Glomerular visceral epithelial cell (primary cell): ENCODE measurements around the gene CRB3.

Source experiments
- DNase-seq: peaks from one replicate; pipeline ENCODE4 v3.0.0-alpha.2; 2016; ENCODE audit errors: extremely low spot score

The CRB3 gene

DNA sequence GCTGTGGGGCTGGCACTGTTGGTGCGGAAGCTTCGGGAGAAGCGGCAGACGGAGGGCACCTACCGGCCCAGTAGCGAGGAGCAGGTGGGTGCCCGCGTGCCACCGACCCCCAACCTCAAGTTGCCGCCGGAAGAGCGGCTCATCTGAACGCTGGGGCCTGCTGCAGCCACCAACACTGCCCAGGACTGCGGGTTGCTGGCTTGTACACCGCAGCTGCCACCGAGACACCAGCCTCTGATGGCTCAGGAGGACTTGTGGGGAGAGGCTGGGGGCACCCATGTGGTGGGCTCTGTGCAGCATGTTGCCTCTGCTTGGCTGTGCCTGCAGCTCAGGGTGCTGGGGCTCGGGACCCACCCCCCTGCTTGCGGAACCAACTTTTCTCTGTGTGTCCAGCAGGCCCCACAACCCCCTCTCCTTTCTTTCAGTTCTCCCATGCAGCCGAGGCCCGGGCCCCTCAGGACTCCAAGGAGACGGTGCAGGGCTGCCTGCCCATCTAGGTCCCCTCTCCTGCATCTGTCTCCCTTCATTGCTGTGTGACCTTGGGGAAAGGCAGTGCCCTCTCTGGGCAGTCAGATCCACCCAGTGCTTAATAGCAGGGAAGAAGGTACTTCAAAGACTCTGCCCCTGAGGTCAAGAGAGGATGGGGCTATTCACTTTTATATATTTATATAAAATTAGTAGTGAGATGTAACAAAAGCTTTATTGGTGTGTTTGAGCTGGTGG lies 2.6 kb downstream of the CRB3 start:
- no peak for DNase-seq

GRCh38 chr19:6467384-6467783 lies 3.3 kb downstream of the CRB3 start:
- no peak for DNase-seq

DNA sequence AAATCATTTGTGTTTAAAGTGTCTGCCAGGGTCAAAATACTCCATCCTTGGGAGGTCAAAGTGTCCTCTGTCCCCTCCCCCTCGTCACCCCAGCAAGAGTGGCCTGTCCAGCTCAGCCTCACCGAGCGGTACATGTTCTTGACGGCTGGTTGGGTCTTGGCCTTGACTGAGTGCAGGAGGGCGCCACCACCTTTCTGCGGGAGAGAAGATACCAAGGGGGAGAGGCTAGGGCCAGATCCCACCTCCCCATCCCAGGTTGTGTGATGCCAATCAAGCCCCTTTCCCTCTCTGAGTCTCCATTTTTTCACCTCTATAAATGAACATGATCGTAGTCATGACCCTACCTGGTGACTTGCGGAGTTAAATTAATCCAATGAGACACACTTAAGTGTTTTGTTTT lies 6.1 kb downstream of the CRB3 start:
- no peak for DNase-seq

DNA sequence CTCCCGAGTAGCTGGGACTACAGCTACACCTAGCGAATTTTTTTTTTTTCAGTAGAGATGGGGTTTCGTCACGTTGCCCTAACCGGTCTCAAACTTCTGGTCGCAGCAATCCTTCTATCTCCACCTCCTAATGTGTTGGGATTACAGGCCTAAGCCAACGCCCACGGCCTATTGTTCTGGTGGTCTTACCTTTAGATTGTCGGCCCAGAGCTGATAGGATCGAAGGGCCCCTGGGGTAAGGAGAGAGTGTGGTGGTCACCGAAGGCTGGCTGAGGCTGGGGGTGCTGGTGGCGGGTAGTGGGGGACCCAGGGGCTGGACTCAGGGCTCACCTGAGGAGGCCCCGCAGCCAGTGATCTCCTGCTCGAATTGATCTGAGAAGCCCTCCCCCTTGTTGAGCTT lies 7.0 kb downstream of the CRB3 start:
- DNase-seq: no peak

DNA sequence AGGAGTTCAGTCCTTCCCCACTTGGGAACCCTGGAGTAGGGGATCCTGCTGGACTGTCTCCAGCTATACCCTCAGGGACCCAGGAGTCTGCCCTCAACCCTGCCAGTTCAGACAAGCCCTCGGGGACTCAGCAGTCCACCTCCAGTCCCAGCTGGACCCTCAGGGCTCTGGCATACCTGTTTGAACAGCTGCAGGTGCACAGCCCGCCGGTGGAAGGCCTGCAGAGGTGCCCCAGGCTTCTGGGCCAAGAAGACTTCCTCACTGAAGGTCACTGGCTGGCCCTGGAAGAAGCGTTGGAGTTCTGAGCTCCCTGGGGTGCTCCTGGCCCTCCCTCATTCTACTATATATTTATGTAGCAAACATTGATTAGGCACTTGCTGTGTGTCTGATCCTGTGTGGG lies 8.6 kb downstream of the CRB3 start:
- no peak for DNase-seq

DNA sequence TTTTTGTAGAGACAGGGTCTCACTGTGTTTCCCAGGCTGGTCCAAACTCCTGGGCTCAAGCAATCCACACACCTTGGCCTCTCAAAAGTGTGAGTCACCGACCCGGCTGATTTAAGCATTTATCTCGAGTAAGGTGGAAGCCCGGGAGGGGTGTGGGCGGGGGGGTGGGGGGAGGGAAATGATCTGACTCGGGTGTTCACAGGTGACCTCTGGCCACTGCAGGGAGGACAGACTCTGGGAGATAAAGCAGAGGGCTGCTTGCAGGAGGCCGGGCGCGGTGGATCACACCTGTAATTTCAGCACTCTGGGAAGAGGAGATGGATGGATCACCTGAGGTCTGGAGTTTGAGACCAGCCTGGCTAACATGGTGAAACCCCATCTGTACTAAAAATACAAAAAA lies 9.6 kb downstream of the CRB3 start:
- no peak for DNase-seq

DNA sequence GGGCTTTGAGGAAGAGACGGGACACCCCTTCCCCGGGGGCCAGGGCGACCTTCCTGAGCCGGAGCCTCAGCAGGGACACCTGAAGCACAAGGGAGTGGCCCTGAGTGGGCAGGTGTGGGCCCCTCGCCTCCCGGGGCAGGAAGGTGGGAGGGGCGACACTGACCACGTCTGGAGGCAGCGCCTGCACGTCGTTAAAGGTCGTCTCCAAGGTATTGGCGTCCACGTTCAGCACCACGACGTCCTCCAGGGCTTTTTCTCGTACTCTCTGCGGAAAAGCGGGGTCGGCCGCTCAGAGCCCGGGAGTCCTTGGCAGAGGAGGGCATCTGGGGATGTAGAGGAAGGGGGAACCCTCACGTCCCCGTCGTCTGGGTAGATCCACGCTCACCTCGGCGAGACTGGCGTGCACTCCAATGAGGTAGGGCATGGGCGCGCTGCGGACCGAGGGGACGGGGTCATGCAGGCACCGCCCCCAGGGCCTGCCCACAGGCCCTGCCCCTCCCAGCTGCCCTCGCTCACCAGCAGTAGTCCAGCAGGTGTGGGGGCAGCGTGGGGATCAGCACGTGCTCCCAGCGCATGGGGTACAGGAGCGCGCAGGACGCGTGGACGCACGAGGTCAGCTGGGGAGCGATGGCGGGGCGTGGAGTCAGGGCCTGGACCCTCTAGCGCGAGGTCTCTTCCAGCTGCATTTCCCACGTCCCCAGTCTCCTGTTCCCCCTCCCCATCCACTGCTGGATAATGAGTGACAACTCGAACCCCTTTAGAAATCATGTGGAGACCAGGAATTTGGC lies 11.4 kb downstream of the CRB3 start:
- no peak for DNase-seq

- DNase-seq: peak; percentile 48
Measured at GRCh38 chr19:6476155-6476895, 12.3 kb downstream of the CRB3 start.

- no peak for DNase-seq
Measured at GRCh38 chr19:6476896-6477431, 12.9 kb downstream of the CRB3 start.

DNA sequence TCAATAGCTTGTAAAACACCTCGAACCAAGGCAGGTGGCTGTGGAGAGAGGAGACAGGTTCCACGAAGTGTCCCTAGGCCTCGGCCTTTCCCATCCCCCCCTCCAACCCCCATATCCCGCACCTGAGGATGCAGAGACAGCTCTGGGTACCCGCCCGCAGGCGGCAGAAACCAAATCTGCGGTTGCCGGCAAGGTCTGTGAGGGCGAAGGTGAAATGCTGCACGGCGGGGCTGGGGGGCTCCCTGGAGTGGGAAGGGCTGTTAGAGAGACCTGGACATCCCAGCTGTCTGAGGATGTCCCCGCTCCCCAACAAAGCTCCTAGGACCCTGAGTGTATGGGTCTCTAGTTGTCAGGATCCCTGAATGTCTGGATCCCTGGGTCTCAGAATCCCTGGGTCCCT lies 14.7 kb downstream of the CRB3 start:
- DNase-seq: no peak

DNA sequence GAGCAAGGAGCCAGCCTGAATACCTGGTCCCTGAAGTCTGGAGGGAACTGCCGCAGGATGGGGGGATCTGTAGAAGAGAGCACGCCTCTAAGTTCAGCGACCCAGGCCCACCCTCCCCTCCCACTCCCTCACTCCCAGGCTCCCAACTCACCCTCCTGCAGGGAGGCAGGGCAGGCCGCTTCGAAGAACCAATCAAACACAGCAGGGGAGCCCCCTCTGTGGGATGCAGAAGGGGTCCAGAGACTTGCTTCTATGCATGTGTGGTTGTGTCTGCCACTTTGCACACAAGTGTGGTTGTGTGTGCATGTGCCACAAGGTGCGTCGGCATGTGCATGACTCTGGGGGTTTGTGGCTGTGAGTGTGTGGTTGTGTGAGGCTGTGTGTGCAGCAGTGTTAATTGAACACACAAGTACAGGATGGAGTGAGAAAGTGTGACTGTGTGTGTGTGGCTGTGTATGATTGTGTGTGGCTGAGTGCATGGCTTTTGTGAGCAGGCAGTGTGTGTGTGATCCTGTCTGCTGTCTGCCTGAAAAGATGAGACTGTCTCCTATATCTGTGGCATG lies 15.8 kb downstream of the CRB3 start:
- no peak for DNase-seq

DNA sequence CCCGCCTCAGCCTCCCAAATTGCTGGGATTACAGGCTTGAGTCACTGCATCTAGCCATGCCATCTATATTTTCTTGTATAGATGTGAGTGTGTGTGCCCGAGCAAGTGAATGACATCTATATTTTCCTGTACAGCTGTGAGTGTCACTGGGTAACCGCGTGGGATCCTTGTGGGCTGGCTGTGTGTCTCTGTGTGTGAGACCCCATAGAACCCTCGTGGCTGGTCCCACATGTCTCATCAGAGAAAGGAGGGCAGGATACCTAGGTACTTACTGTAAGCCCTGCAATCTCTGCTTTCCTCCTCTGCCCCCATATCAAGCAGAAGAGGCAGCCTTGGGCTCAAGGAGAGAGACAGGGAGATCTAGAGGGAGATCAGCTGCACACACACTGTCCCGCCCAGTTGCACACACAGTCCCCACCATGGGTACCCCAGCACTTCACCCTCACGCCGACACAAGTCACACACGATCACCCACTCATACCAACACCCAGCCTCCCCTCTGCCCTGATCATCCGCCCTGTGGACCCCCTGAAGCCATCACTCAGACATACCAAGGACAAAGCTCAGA lies 16.9 kb downstream of the CRB3 start:
- no peak for DNase-seq

DNA sequence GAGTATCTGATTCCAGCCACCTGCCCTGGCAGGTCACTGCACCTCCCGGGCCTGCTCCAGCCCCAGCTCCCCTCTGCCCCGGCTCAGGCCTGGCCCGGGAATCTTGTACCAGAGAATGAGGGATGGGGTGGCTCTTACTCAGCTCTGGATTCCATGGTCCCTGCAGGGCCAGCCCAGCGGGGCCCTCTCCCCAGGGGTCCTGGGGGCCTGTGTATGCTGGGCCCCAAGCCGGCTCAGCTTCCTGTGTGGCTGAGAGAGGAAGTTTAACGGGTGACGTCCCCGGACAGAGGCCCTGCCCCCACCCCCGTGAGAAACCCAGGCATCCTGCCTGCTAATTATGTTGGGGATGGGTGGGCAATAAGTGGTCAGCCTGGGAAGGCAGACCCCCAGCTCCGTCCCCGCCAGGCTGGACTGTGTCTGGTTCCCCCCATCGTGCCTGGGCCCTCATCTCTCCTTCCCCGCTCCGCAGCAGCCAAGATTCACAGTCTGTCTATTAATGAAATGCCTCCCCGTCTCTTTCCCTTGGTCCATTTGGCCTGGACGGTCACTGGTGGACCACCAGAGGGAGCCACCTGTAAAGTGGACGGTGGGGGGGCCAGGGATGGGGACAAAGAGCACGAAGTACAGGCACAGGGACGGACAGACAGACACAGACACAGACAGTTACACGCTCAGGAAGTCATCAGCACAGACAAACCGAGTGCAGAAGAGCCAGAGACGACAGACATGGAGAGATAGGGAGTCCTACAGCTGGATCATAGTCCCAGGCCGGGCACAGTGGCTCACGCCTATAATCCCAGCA lies 17.7 kb downstream of the CRB3 start, which contains the start of gene DENND1C:
TSS of gene DENND1C (minus strand) at position 247 of the 802 bp plus-strand sequence. CDS start at position 155, 92 bp downstream.
- DNase-seq: no peak

GRCh38 chr19:6482343-6482686 lies 18.2 kb downstream of the CRB3 start:
- DNase-seq: no peak

- no peak for DNase-seq
Measured at GRCh38 chr19:6483235-6483634, 19.2 kb downstream of the CRB3 start.

GRCh38 chr19:6484230-6484629 lies 20.2 kb downstream of the CRB3 start:
- no peak for DNase-seq

DNA sequence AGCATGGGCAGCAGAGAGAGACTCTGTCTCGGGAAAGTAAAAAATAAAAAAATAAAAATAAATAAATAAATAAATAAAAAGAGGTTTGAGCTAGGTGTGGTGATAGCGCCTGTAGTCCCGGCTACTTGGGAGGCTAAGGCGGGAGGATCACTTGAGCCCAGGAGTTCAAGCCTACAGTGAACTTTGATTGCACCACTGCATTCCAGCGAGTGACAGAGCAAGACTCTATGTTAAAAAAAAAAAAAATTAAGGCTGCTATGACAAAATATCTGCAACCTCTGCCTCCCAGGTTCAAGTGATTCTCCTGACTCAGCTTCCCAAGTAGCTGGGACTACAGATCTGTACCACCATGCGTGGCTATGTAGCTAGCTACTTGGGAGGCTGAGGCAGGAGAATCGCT lies 20.8 kb downstream of the CRB3 start:
- DNase-seq: no peak

DNA sequence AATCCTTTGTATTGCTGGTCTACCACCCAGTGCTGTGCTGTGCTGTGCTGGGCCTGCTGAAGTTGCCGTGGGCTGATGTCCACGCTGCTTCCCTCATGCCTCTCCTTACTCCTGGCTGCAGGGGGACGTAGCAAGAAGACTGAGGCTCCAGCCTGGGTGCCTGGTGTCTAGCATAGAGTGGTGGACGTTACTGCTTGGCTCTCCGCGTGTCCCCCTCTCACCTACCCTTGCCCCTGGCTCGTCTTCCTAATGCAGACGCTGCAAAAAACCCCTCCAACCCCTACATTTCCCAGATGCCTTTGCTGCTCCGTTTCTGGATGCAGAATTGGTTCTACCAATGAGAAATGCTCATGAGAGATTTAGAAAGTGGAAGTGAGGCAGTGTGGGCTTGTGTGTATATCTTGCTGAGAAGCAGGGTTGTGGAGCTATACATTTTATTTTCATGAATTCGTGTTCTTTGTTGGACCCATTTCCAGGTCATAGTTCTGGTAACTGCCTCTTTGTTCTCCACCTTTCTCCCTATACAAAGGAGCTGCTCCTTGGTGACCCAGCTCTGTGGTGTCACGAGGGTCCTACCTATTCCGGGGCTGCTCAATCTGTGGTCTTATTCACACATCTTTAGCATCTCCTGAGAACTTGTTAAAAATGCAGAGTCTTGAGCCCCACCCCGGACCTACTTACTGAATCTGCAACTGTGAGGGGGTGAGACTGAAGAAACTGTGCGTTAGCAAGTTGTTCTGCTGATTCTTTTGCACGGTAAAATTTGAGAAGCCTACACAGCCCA lies 25.4 kb downstream of the CRB3 start:
- DNase-seq: no peak

DNA sequence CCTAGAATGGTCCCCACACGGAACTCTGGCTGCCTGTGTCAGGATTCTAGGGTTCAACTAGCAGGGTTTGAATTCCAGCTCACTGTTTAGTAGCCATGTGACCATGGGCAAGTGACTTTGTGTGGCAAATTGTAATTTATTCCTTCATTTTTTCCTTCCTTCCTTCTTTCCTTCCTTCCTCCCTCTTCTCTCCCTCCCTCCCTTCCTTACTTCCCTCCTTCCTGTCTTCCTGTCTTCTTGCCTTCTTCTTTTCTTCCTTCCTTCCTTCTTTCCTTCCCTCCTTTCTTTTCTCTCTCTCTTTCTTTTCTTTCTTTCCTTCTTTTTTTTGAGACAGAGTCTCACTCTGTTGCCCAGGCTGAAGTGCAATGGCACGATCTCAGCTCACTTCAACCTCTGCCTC lies 26.1 kb downstream of the CRB3 start:
- no peak for DNase-seq
